Right lobe of liver (tissue), 4 donors: ENCODE data around the gene ALG9.

ENCODE experiments used
- POLR2A ChIP-seq: fragments of 450-650 bp; IDR thresholded peaks from one replicate; pipeline ENCODE4 v1.6.1; 2017; ENCODE audit warnings: antibody characterized with exemption, mild to moderate bottlenecking
- TF ChIP-seq, protein P1 (sequence below), 4 donors: fragments of 200-600 bp in 3 of 4; fragments of 450-650 bp in 1 of 4; IDR thresholded peaks; one replicate each; pipeline versions ENCODE4 v1.5.1 to v1.8.0; 2016 to 2022; ENCODE audit warnings: antibody characterized with exemption in 4 of 4, mild to moderate bottlenecking in 2 of 4
- donor health status: DM: no; HTN: no; CAD: no.
- donor health status: DM: no; HTN: no; CAD: no.
- donor health status: DM: no; HTN: yes; CAD: no.

DNA sequence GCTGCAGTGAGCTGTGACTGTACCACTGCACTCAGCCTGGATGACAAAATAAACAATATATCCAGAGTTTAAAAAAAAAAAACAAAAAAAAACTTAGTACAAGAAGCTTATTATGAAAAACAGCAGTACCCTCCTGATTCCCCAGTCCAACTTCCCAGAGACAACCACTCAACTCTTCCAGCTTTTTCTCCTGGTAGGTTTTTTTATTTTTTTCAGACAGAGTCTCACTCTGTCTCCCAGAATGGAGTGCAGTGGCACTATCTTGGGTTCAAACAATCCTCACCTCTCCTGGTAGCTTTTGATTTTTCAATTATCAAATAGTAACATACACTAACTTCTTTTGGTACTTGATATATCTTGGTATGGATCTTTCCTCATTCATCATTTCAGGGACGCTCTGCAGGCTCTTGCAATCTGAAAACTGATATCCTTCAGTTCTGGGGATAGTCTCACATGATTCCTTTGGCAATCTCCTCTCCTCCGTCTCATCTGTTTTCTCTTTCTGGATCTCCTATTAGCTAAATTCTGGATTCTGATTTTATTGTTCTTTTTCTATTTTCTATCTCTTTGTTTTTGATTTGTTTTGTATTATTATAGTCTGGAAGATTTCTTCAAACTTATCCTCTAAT, 44.9 kb downstream of the ALG9 start:
- TF ChIP-seq, protein P1, sequence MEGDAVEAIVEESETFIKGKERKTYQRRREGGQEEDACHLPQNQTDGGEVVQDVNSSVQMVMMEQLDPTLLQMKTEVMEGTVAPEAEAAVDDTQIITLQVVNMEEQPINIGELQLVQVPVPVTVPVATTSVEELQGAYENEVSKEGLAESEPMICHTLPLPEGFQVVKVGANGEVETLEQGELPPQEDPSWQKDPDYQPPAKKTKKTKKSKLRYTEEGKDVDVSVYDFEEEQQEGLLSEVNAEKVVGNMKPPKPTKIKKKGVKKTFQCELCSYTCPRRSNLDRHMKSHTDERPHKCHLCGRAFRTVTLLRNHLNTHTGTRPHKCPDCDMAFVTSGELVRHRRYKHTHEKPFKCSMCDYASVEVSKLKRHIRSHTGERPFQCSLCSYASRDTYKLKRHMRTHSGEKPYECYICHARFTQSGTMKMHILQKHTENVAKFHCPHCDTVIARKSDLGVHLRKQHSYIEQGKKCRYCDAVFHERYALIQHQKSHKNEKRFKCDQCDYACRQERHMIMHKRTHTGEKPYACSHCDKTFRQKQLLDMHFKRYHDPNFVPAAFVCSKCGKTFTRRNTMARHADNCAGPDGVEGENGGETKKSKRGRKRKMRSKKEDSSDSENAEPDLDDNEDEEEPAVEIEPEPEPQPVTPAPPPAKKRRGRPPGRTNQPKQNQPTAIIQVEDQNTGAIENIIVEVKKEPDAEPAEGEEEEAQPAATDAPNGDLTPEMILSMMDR (IDR thresholded peaks at IDR 0.05): no peak
- TF ChIP-seq POLR2A: no peak
